B cell (primary cell): ENCODE data around the gene TFEB. TPM values are rescaled to one million over a fixed set of nuclear protein-coding genes. Genes with fewer than 3 reads are reported as not detected.

Experiments used
- ATAC-seq: fragments of 200-7000 bp; cut with Tn5 transposase; one replicate; pipeline ENCODE4 v1.10.0; 2021; ENCODE audit warnings: low read depth, mild to moderate bottlenecking, moderate number of reproducible peaks, moderate library complexity
- CTCF ChIA-PET: fragments of 350-600 bp; sonication (Branson Sonifier 250); formaldehyde crosslinking; loops from one replicate; lab custom pipeline; 2021; ENCODE audit warnings: antibody characterized with exemption, inconsistent platforms; lab: Charles Lee
- POLR2A ChIA-PET: fragments of 350-600 bp; sonication (Branson Sonifier 250); formaldehyde crosslinking; loops from one replicate; lab custom pipeline; 2021; ENCODE audit warnings: antibody characterized with exemption; lab: Charles Lee
- DNase-seq: peaks from one replicate; pipeline ENCODE4 v3.0.0; 2013
- H2AFZ ChIP-seq: 2 replicates; pipeline ENCODE4 v1.6.1; 2012; ENCODE audit warnings: mild to moderate bottlenecking, low read depth, low read length; ENCODE audit not compliant: insufficient read depth, poor library complexity, severe bottlenecking
- H3K27ac ChIP-seq, 2 donors: 1 replicate in 1 of 2; 2 replicates in 1 of 2; pipeline ENCODE4 v1.5.1; 2012 to 2013; ENCODE audit warnings: low read length in 2 of 2, mild to moderate bottlenecking in 2 of 2, moderate library complexity in 1 of 2
- H3K27me3 ChIP-seq, 4 experiments: fragments of 200-600 bp in 1 of 4; sonication (generic) in 1 of 4; replicated peaks in 1 of 4; 1 replicate in 2 of 4; 2 replicates in 2 of 4; pipeline versions ENCODE4 v1.6.1 to v1.7.0; 2013 to 2016; ENCODE audit warnings: low read length in 3 of 4, mild to moderate bottlenecking in 2 of 4, mixed read lengths in 1 of 4, moderate library complexity in 1 of 4; ENCODE audit not compliant: insufficient read depth in 4 of 4, control insufficient read depth in 3 of 4; ENCODE audit errors: control extremely low read depth in 1 of 4
- H3K36me3 ChIP-seq, 2 experiments: replicated peaks in 1 of 2; 1 replicate in 1 of 2; 2 replicates in 1 of 2; pipeline versions ENCODE4 v1.6.1 to v1.7.1; 2013; ENCODE audit warnings: low read length in 1 of 2; ENCODE audit not compliant: insufficient read depth in 2 of 2, control insufficient read depth in 1 of 2; ENCODE audit errors: control extremely low read depth in 1 of 2, extremely low read depth in 1 of 2
- H3K4me1 ChIP-seq, 2 donors: fragments of 200-600 bp in 1 of 2; sonication (generic) in 1 of 2; 1 replicate in 1 of 2; 2 replicates in 1 of 2; pipeline versions ENCODE4 v1.5.1 to v1.6.1; 2013 to 2017; ENCODE audit warnings: low read length in 2 of 2; ENCODE audit not compliant: control insufficient read depth in 2 of 2, insufficient read depth in 2 of 2
- H3K4me2 ChIP-seq: replicated peaks from 2 replicates; pipeline ENCODE3; 2012; ENCODE audit warnings: mild to moderate bottlenecking, low read depth, low read length; ENCODE audit not compliant: poor library complexity, severe bottlenecking
- H3K4me3 ChIP-seq, 5 experiments: fragments of 200-600 bp in 1 of 5; sonication (generic) in 1 of 5; 1 replicate in 3 of 5; 2 replicates in 2 of 5; pipeline versions ENCODE4 v1.5.1 to v1.7.0; 2011 to 2016; ENCODE audit warnings: low read length in 4 of 5, mild to moderate bottlenecking in 4 of 5, low read depth in 2 of 5, control low read depth in 1 of 5, moderate library complexity in 1 of 5; ENCODE audit not compliant: insufficient read depth in 1 of 5; ENCODE audit errors: control extremely low read depth in 1 of 5, extremely low read depth in 1 of 5
- H3K79me2 ChIP-seq: fragments of 200-600 bp; sonication (generic); one replicate; pipeline ENCODE4 v1.6.0; 2016; ENCODE audit warnings: low read length; ENCODE audit not compliant: control insufficient read depth, insufficient read depth
- H3K9ac ChIP-seq: fragments of 200-600 bp; sonication (generic); 2 replicates; pipeline ENCODE4 v1.6.1; 2017; ENCODE audit warnings: mild to moderate bottlenecking, low read length, moderate library complexity
- H3K9me3 ChIP-seq, 3 donors: one replicate each; pipeline versions ENCODE4 v1.6.1 to v1.7.1; 2013; ENCODE audit warnings: low read length in 2 of 3; ENCODE audit not compliant: control insufficient read depth in 2 of 3, insufficient read depth in 1 of 3; ENCODE audit errors: control extremely low read depth in 1 of 3
- H4K20me1 ChIP-seq: 2 replicates; pipeline ENCODE4 v1.6.0; 2012; ENCODE audit warnings: mild to moderate bottlenecking, low read length; ENCODE audit not compliant: insufficient read depth, control insufficient read depth, poor library complexity, severe bottlenecking
- H3K27ac Mint-ChIP-seq: one replicate; pipeline ENCODE4 v1.8.0; 2021; ENCODE audit warnings: mixed read lengths
- H3K27me3 Mint-ChIP-seq: one replicate; pipeline ENCODE4 v1.8.0; 2021; ENCODE audit warnings: mixed read lengths
- H3K4me1 Mint-ChIP-seq: one replicate; pipeline ENCODE4 v1.8.0; 2021; ENCODE audit warnings: mixed read lengths
- H3K4me3 Mint-ChIP-seq: one replicate; pipeline ENCODE4 v1.8.0; 2021; ENCODE audit warnings: mixed read lengths
- H3K9me3 Mint-ChIP-seq: one replicate; pipeline ENCODE4 v1.8.0; 2022; ENCODE audit warnings: mixed read lengths; ENCODE audit not compliant: insufficient read depth
- EZH2 ChIP-seq: IDR thresholded peaks from 2 replicates; pipeline ENCODE4 v1.6.1; 2012; ENCODE audit warnings: borderline replicate concordance, low read depth, mild to moderate bottlenecking, moderate library complexity, low read length; ENCODE audit not compliant: insufficient read depth, poor library complexity, severe bottlenecking
- WGBS: methylation state at CpG from one replicate; pipeline ENCODE4 v1.1.5; 2013; ENCODE audit warnings: missing lambda C conversion rate; ENCODE audit not compliant: insufficient coverage; 5-methylcytosine and 5-hydroxymethylcytosine counted together
- intact Hi-C: fragments of 100-400 bp; cut with micrococcal nuclease; formaldehyde crosslinking; loops from one replicate; pipeline ENCODE4 v1.10.0; 2022
- polyA plus RNA-seq: library from polyadenylated mRNA; depleted of rRNA; stranded (reverse); fragments of >200 nt; gene quantifications from 2 replicates; pipeline ENCODE4 v1.2.3, GENCODE V29; 2012
- total RNA-seq, 2 donors: library from RNA; stranded (reverse); fragments of 120-200 nt in 1 of 2; gene quantifications; 1 replicate in 1 of 2; 2 replicates in 1 of 2; pipeline versions ENCODE4 v1.2.3 to v1.2.4, GENCODE V29; 2013 to 2022
- TF ChIP-seq, protein P1 (sequence below): fragments of 200-600 bp; IDR thresholded peaks from one replicate; pipeline ENCODE4 v1.8.0; 2022; ENCODE audit warnings: antibody characterized with exemption, mild to moderate bottlenecking

Gene TFEB
- total and polyA plus RNA-seq, 2 donors (not counting 1 experiment from before 2014, with no cell fraction given): 113 to 148 TPM

DNA sequence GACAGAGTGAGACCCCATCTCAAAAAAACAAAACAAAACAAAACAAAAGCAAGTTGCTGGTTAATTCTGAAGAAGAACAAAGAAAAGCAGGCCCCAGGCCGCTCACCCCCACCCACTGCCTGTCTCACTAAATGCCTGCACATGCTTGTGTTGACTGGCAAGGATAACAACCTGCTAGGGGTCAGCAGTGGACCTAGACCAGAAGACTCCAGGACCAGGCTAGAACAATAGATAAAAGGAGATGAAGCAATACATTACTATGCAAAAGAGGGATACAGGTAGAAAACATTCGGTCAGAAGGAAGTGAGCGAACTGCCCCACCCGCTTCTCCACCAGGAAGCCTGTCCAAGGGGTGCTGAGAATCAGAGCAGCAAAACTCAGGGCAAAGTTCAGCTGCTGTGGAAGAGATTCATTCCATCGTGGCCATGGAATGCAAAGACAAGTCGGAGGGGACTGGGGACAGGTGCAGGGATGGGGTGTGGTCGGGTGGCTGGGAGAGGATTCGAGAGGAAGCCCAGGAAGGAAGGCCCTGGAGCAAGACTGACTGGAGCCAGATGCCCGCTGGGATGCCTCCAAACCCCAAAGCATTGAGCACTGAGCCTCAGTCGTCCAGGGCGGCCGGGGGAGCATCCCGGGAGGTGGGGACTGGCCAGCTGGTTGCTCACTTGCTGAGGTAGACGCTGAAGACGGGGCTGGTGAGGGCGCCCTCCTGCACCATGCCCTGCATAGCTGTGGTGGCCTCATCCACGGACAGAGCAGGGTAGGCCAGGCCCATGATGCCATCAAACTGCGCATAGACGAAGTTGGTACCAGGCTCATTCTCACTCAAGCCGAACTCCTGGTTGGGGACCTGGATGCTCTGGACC lies 6.5 kb upstream of the TFEB start:
- Mint-ChIP-seq H3K27ac (no peak overlapping the region), H3K27me3 (no peaks in the 10 kb centered on the region), H3K9me3 (no peaks in the 10 kb centered on the region), H3K4me1 (no peaks in the 10 kb centered on the region), H3K4me3 (no peak overlapping the region)
- WGBS: 92% methylated on average over 20 of the region's 20 CpGs
- no peaks in the 10 kb centered on the region for H3K4me1 ChIP-seq
- H3K4me3 ChIP-seq: no peak overlapping the region
- CTCF ChIA-PET: interaction anchor here (1.3 kb wide), 1 partner anchor 59 kb away, joined by 4 read pairs; no protein-coding TSS in a partner anchor
- intact Hi-C loops: no loop called here
- POLR2A ChIA-PET: no interaction called here
- no peaks in the 10 kb centered on the region for H3K9me3 ChIP-seq
- no peaks in the 10 kb centered on the region for H3K36me3 ChIP-seq
- ATAC-seq (no peak), DNase-seq (no peak)
- no peaks in the 10 kb centered on the region for H4K20me1 ChIP-seq
- no peak for TF ChIP-seq EZH2
- TF ChIP-seq, protein P1, sequence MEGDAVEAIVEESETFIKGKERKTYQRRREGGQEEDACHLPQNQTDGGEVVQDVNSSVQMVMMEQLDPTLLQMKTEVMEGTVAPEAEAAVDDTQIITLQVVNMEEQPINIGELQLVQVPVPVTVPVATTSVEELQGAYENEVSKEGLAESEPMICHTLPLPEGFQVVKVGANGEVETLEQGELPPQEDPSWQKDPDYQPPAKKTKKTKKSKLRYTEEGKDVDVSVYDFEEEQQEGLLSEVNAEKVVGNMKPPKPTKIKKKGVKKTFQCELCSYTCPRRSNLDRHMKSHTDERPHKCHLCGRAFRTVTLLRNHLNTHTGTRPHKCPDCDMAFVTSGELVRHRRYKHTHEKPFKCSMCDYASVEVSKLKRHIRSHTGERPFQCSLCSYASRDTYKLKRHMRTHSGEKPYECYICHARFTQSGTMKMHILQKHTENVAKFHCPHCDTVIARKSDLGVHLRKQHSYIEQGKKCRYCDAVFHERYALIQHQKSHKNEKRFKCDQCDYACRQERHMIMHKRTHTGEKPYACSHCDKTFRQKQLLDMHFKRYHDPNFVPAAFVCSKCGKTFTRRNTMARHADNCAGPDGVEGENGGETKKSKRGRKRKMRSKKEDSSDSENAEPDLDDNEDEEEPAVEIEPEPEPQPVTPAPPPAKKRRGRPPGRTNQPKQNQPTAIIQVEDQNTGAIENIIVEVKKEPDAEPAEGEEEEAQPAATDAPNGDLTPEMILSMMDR: no peak
- no peak overlapping the region for H3K4me2 ChIP-seq
- H3K27ac ChIP-seq: no peak overlapping the region
- H3K79me2 ChIP-seq: no peaks in the 10 kb centered on the region
- H2AFZ ChIP-seq: no peak overlapping the region
- H3K27me3 ChIP-seq: no peaks in the 10 kb centered on the region
- H3K9ac ChIP-seq: no peak overlapping the region
